22Rv1 (cell line): Measurements from ENCODE around the gene SYTL2.
"Not testable (repeated sequence)": the region's sequence is repeated elsewhere in the genome, so short reads cannot be mapped to it uniquely, and the experiment has no call there.

Source experiments
- H3K27ac ChIP-seq: fragments of 450-650 bp; 2 replicates; pipeline ENCODE4 v1.5.1; 2017
- CTCF ChIP-seq: fragments of 450-650 bp; IDR thresholded peaks from 2 replicates; pipeline ENCODE4 v1.5.1; 2017; ENCODE audit warnings: mild to moderate bottlenecking
- ZFX ChIP-seq: fragments of 450-650 bp; IDR thresholded peaks from 2 replicates; pipeline ENCODE4 v1.6.1; 2017; ENCODE audit warnings: antibody characterized with exemption, borderline replicate concordance

Gene SYTL2

GRCh38 chr11:85663753-85664614 is 147.0 kb downstream of the SYTL2 start:
- H3K27ac ChIP-seq, result peak overlapping the region; percentile 96
- TF ChIP-seq CTCF, result peak; percentile 78
- no peak for TF ChIP-seq ZFX

- H3K27ac ChIP-seq, result peak overlapping the region; percentile 96
Measured at GRCh38 chr11:85663080-85663752, 147.7 kb downstream of the SYTL2 start.

DNA sequence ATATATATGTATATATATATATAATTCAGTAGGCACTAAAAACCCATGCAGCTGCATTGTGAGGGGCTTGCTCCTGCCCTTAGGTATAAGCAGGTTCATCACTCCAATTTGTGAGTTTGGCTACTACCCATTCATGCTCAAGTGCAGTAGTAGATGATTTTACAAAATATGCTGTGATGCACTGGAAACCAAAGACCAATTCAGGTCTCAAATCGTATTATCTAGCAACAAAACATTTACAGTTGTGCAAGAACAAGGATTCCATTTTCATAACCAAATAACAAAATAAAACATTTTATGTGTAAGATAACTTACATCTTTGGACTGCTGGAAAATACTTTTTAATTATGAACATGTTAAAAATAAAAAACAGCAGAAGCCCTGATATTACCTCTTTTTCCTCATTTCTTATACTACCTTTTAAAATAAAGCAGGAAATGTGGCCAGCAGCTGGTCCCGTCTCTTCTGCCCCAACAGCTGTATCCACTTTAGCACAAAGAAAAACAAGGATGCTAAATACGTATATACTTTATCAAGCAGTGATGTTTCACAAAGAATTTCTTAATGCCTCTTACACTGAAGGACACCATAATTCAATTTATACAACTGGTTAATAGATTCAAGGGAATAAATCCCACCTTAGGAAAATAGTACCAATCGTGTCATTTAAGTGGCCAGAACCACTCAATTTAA is 148.8 kb downstream of the SYTL2 start:
- TF ChIP-seq ZFX, result no peak
- no peak for TF ChIP-seq CTCF
- no peak overlapping the region; the same call in 1 of the 2 replicates for H3K27ac ChIP-seq

More at GRCh38 chr11:85663080-85663752, 147.7 kb downstream of the SYTL2 start:
- no peak for TF ChIP-seq ZFX
- TF ChIP-seq CTCF, result no peak

DNA sequence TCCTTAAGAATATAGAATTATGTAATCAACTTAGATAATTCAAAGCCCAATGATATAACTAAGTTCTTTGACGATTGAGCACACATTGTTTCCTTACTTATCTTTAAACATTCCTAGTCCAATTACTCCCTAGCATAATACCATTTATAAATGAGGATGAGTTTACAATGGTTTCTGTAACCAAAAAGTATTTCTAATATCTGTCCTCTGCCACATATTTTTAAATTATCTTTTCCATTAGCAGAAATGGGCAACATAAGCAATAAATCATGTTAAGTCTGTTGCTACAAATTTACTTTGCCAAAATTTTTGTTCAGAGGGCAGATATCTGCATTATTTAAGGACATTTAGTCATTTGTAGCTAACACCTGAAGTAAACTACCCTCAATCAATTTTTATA is 152.8 kb downstream of the SYTL2 start:
- TF ChIP-seq CTCF, result no peak
- no peak for TF ChIP-seq ZFX

DNA sequence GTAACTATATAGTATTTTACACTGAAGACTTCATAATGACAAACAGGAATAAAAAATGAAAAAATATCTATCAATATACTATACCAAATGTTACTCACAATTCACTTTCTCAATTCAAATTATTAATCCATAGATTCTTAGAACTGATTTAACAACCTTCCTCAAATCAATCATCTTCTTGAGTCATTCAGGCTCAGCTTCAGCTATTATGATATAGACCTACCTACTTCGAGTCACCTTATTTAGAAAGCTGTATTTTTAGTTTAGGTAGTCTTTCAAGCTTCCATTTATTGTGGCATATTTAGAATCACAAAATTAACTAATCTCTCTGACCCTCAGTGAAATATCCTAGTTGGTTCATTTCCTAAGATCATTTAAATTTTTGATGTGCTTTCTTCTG is 154.2 kb downstream of the SYTL2 start:
- TF ChIP-seq ZFX, result no peak
- TF ChIP-seq CTCF, result no peak
- H3K27ac ChIP-seq, result no peak overlapping the region

More for the DNA sequence above, 152.8 kb downstream of the SYTL2 start:
- H3K27ac ChIP-seq, result no peak overlapping the region

- not testable (repeated sequence) for H3K27ac ChIP-seq
Measured at GRCh38 chr11:85654343-85654742, 156.6 kb downstream of the SYTL2 start.

DNA sequence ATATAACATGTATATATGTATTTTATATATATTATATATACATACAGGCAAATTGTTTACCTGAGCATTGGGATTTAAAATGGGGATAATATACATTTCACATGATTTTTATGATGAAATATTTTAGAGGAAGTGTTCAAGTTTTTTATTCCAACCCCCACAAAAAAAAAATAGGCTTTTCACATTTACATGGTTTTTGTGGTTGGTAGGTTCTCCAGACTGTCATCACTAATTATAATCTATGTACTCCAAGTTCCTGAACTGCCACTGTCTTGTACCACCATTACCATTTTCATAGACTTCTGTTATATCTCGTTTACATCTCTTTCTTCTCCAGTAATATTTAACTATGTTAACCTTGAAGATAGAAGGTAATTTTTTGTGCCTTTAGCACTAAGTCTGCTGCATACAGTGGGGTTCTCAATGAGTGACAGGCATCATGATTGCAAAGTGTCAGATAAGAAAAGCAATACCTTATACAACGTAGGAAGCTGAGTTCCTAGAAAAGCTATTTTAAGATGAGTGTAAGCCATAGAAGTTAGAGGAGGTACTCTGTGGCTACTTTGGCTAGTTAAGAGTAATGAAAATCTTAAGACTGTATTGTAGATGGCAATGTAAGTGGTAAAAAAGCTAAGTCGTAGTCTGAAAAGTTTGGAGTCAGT is 158.0 kb downstream of the SYTL2 start:
- H3K27ac ChIP-seq, result peak overlapping the region; percentile 11; the same call in 1 of the 2 replicates
- no peak for TF ChIP-seq CTCF
- no peak for TF ChIP-seq ZFX
